Stimulated activated CD8-positive, alpha-beta memory T cell treated with anti-CD3 and anti-CD28 coated beads, Interleukin-12 subunit alpha, Interleukin-12 subunit beta, amount 100 ng/mL, for 4 hours (primary cell): ENCODE data around the gene IDH3G.
"Not testable (repeated sequence)": the region's sequence is repeated elsewhere in the genome, so short reads cannot be mapped to it uniquely, and the experiment has no call there.

Experiments used
- DNase-seq: peaks from one replicate; pipeline ENCODE4 v3.0.0-alpha.2; 2020; ENCODE audit warnings: low read depth

Gene IDH3G

GRCh38 chrX:153762626-153763173, 31.5 kb downstream of the IDH3G start:
- no peak for DNase-seq

- DNase-seq = no peak
Observed at GRCh38 chrX:153761863-153762262, 32.3 kb downstream of the IDH3G start.

- no peak for DNase-seq
Observed at GRCh38 chrX:153755136-153755535, 39.0 kb downstream of the IDH3G start.

DNA sequence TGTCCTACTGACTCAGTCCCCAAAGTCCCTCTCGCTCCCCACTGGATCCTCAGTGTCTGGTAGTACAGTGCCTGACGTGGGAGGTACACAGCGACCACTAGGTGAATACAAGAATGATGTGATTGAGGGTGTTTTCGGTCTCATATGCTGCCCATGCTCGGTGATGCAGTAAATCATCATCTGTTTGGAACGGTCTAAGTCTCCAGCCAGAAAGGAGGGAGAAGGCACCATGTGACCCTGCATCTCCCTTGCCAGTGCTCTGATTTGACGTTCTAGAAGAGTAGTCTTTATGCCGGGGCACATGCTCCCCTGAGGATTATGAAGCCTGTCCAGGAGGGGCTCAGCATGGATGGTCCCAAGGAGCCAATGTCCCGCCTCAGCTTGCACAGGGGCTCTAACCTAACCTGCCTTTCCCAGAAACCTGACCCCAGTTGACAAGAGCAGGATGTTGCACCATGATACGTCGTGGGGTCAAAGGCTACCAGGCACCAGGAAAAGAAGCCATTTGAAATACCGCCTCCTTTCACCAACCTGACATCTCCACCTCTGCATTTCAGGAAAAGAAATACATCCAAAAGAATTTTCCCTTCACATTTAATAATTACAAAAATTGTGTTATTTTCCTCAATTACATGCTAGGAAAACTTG, 43.9 kb downstream of the IDH3G start:
- DNase-seq = no peak

- not testable (repeated sequence) for DNase-seq
Observed at GRCh38 chrX:153749017-153749416, 45.2 kb downstream of the IDH3G start.

- not testable (repeated sequence) for DNase-seq
Observed at GRCh38 chrX:153746991-153747390, 47.2 kb downstream of the IDH3G start.

DNA sequence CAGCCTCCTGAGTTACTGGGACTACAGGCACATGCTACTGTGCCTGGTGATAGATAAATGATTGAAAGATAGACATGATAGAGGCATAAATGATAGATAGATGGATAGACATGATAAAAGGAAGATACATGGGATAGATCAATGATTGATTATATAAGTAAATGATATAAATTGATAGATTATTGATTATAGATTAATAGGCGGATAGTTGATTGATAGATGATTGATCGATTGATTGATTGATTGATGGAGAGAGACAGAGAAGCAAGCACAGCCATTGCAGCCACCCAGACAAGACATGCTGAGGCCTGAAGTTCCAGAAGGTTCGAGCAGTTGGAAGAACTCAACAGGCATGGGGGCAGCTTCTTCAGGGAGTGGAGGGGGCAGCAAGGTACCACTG, 47.8 kb downstream of the IDH3G start:
- DNase-seq = no peak

GRCh38 chrX:153745067-153745433, 49.1 kb downstream of the IDH3G start:
- DNase-seq = not testable (repeated sequence)

DNA sequence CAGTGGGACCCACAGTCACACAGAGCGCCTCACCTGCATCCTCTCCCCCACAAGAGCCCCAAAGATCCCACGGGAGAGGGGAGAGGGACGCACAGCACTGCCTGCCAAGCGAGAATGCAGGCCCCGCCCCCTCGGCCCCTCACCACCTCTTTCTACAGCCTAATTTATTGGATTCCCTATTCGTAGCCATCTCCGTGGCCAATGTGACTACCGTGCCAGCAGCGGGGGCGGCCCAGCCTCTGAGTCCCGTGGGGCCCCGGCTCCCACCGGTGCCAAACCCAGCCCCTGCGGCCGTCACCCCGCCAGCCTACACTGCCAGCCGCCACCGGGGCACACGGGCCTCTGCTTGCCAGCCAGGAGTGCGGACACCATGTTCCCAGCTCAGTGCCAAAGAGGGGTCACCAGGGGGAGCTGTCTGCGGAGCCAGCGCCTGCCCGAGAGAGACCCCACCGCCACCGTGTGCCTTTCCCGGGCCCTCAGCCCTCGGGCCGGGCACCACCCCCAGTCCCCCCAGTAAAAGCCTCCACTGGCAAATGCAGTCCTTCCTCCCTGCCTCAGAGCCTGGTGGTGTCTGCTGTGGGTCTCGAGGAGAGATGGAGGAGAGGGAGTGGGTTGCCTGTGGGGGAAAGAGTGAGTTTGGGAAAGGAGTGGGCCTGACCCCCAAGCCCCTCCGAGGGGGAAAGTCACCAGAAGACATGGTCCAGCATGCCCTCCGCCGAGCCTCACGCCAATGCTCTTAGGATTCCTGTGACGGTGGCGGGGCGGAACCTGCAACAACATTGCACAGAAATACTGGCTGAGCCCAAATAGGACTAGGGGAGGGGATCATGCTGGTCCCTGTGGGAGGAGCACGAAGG, 49.7 kb downstream of the IDH3G start:
- DNase-seq = no peak

GRCh38 chrX:153743468-153744209, 50.5 kb downstream of the IDH3G start:
- DNase-seq = not testable (repeated sequence)

- not testable (repeated sequence) for DNase-seq
Observed at GRCh38 chrX:153742796-153743467, 51.2 kb downstream of the IDH3G start.

GRCh38 chrX:153742111-153742510, 52.1 kb downstream of the IDH3G start:
- DNase-seq = not testable (repeated sequence)

- no peak for DNase-seq
Observed at GRCh38 chrX:153741446-153741845, 52.7 kb downstream of the IDH3G start.

GRCh38 chrX:153740631-153741222, 53.4 kb downstream of the IDH3G start:
- DNase-seq = no peak

DNA sequence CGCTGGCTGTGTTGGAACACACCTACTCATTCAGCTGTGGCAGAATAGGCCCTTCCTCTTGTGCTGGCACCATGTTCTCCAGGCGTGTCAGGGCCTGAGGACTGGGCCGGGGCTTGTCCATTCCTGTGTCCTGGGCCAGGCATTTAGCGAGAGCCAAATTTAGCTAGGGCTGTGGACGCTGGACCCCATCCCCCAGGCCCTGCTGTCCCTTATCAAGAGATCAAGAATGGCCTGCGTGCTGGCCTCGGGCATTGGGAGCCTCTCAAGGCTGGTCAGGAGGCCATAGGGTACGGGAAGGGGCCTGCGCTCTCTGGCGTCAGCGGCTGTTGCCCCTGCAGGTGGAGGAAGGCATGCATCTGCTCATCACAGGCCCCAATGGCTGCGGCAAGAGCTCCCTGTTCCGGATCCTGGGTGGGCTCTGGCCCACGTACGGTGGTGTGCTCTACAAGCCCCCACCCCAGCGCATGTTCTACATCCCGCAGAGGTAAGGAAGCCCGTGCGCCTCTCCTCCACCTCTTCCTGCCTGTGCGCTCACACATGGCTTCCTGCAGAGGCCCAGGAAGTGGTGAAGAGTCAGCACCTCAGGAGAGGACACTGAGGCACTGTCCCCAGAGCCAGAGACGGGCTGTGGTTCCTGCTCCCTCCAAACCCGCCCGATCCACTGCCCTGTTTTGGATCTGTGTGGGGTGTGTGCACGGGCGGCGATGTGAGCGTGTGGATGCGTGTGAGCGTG, 54.3 kb downstream of the IDH3G start:
- DNase-seq = no peak

- DNase-seq = no peak
Observed at GRCh38 chrX:153738056-153738605, 56.0 kb downstream of the IDH3G start.

DNA sequence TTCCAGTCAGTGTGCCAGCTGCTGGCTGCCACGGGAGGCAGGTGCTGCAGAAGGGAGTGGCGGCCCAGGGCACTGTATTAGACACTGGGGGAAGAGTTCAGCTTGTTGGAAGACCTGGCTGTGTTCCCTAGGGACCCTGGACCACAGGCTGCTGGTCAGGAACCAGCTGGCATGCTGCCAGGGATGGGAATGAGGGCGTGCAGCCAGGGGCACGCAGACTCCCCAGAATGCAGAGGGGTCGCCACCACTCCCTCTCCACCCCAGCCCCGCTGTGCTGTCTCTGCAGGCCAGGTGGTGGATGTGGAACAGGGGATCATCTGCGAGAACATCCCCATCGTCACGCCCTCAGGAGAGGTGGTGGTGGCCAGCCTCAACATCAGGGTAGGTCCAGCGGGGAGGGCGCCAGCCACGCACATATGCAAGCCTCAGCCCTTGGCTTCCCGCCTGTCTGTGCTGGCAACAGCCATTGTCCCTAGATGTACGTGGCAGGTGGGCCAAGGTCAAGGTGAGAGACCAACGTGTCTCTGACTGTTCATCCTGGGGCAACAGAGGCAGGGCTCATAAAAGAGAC, 57.2 kb downstream of the IDH3G start:
- no peak for DNase-seq

DNA sequence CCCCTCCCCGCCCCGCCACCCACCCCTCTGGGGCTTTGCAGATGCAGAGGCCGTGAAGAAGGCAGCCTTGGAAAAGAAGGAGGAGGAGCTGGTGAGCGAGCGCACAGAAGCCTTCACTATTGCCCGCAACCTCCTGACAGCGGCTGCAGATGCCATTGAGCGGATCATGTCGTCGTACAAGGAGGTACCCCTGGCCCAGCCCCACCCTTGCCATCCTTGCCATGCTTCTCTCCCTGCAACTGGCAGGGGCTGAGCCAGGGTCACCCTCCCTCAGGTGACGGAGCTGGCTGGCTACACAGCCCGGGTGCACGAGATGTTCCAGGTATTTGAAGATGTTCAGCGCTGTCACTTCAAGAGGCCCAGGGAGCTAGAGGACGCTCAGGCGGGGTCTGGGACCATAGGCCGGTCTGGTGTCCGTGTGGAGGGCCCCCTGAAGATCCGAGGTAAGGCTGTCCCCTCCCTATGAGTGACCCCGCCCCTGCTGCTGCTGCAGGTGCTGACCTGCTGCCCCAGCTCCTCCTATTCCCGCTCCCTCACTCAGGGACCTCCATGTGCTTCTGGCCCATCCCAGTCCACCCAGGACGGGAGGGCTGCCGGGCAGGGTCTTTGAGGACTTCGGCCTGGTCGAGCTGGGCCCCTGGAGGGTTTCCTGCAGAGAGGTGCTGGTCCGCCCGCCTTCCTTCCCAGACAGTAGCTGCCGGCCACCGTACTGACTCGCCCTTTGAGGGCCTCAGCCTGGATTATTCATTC, 57.9 kb downstream of the IDH3G start:
- no peak for DNase-seq
